ENCODE measurements around the gene ZCCHC17. TPM values are rescaled to one million over a fixed set of nuclear protein-coding genes. Genes with fewer than 3 reads are reported as not detected.
A peak's percentile ranks its signal among the peaks of the same experiment; 100 is the strongest.

ZCCHC17 gene
- total RNA-seq, 1 donor from 2014 or later: 19.8 TPM

DNA sequence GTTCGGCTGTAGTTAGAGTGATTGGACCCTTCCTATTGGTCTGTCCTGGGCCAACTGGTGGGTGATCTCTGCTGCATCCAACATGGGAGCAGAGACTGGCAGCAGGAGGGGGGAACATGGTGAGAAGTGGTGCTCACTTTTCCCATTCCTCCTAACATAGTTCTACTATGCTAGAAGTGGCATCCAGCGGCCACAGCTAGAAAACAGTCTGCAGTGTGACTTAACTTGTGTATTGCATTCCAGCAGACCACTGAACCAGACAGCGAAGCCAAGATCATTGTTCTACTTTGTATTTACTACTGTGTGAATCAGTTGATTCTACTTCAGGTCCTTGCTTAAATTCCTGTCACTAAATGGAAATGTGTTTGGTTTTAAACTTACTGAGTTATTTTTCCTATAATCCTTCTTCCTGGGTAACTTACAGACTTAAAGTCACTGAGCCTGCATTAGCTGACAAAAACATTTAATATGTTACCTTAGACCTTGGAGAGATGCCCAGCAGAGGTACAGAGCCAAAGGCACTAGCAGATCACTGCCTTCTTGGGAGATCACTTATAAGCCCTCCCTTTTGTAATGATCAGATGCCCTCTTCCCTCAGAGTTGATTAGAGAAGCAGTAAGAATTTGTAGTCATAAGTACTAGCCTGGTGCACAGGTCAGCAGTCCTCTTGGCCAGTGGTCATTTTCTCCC is 67.9 kb downstream of the ZCCHC17 start:
- Histone ChIP-seq H3K9me3 (ENCODE audit: control insufficient read depth in 3 of 3, low read length in 3 of 3) (no peaks in the 10 kb centered on the region), H3K36me3 (ENCODE audit: control insufficient read depth in 3 of 3, insufficient read depth in 3 of 3, low read length in 3 of 3) (peaks cover 51 to 55% (median 53%) of the 10 kb centered on the region in 3 donors), H3K27ac (ENCODE audit: low read depth, low read length) (peak overlapping the region; percentile 17)

DNA sequence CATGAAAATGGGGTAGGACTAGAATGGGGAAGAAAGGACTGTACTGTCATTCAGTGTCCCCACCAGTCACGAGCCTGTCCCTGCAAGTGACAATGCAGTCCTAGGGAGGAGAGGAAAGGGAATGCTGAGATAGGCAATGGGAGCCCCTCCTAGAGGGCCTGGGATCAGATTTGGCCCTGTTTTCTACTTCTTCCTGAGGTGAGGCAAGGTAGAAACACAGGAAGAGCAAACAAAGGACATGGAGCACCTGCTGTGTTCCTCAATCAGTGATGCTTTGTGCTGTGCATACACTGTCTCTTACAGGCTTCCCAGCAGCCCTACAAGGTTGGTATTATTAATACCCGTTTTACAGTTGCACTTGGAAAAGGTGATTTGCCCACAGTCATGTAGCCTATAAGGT is 70.0 kb downstream of the ZCCHC17 start:
- Histone ChIP-seq H3K4me1 (ENCODE audit: control insufficient read depth in 3 of 3, insufficient read depth in 3 of 3, low read length in 3 of 3) (peaks cover 50 to 75% (median 60%) of the 10 kb centered on the region in 3 donors), H3K27ac (ENCODE audit: low read depth, low read length) (peak overlapping the region; percentile 9), H3K9ac (ENCODE audit: low read depth in 1 of 3, low read length in 3 of 3) (peak overlapping the region in 1 of 3 donors; percentile 55), H3K4me3 (ENCODE audit: low read length in 3 of 3) (no peak overlapping the region), H3K27me3 (ENCODE audit: control insufficient read depth in 3 of 3, insufficient read depth in 3 of 3, low read length in 3 of 3) (no peaks in the 10 kb centered on the region), H3K9me3 (ENCODE audit: control insufficient read depth in 3 of 3, low read length in 3 of 3) (no peaks in the 10 kb centered on the region), H3K36me3 (ENCODE audit: control insufficient read depth in 3 of 3, insufficient read depth in 3 of 3, low read length in 3 of 3) (peaks cover 47 to 66% (median 48%) of the 10 kb centered on the region in 3 donors)

More for the DNA sequence above, 67.9 kb downstream of the ZCCHC17 start:
- no peaks in the 10 kb centered on the region for H3K27me3 ChIP-seq (ENCODE audit: control insufficient read depth in 3 of 3, insufficient read depth in 3 of 3, low read length in 3 of 3)
- H3K4me1 ChIP-seq (ENCODE audit: control insufficient read depth in 3 of 3, insufficient read depth in 3 of 3, low read length in 3 of 3): peaks cover 45 to 55% (median 47%) of the 10 kb centered on the region in 3 donors
- H3K4me3 ChIP-seq (ENCODE audit: low read length in 3 of 3): no peak overlapping the region
- H3K9ac ChIP-seq (ENCODE audit: low read depth in 1 of 3, low read length in 3 of 3): peak overlapping the region in 1 of 3 donors; percentile 5

DNA sequence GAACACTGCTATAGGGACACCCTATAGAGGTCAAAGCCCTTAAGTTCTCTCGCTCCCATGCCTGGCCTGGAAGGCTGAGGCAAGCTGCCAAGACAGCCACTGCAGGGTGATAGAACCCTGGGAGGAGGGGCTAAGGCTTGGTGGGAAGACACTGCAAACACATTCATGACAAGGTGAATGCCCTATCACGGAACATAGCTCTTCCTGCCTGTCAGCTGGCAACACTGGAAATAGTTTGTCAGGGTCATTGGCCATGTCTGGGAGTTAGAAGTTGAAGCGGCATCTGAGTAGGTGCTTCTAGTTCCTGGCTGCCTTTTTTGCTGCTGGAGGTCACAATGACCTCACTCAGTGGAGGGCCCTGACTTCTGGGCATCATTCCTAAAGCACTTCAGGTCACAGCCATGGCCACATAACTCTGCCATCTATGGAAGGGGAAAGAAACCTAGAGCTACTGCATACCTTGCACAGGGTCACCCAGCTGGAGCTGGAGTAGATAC is 71.8 kb downstream of the ZCCHC17 start:
- peaks cover 45 to 73% (median 47%) of the 10 kb centered on the region in 3 donors for H3K36me3 ChIP-seq (ENCODE audit: control insufficient read depth in 3 of 3, insufficient read depth in 3 of 3, low read length in 3 of 3)
- H3K4me3 ChIP-seq (ENCODE audit: low read length in 3 of 3): peak overlapping the region; percentile 21 to 92 (median 71)
- H3K9ac ChIP-seq (ENCODE audit: low read depth in 1 of 3, low read length in 3 of 3): peak overlapping the region in 2 of 3 donors; percentile 2 to 75
- no peaks in the 10 kb centered on the region for H3K9me3 ChIP-seq (ENCODE audit: control insufficient read depth in 3 of 3, low read length in 3 of 3)
- no peaks in the 10 kb centered on the region for H3K27me3 ChIP-seq (ENCODE audit: control insufficient read depth in 3 of 3, insufficient read depth in 3 of 3, low read length in 3 of 3)
- peaks cover 64 to 90% (median 74%) of the 10 kb centered on the region in 3 donors for H3K4me1 ChIP-seq (ENCODE audit: control insufficient read depth in 3 of 3, insufficient read depth in 3 of 3, low read length in 3 of 3)
- peak overlapping the region; percentile 97 for H3K27ac ChIP-seq (ENCODE audit: low read depth, low read length)

DNA sequence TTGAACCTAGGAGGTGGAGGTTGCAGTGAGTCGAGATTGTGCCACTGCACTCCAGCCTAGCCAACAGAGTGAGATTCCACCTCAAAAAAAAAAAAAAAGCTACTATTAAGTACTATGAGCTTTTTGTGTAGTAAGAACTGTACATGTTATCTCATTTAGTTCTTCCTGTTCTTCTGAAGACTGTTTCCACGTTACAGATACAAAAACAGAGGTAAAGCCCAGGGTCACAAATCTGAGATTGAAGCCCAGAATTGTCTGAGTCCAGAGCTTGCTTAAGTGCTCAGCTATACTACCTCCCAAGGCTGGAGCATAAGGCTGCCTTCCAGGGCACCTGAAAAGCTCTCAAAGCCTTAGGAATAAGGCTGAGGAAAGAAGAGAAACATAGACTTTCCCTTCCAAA is 73.2 kb downstream of the ZCCHC17 start:
- Histone ChIP-seq H3K27ac (ENCODE audit: low read depth, low read length) (peak overlapping the region; percentile 97), H3K27me3 (ENCODE audit: control insufficient read depth in 3 of 3, insufficient read depth in 3 of 3, low read length in 3 of 3) (no peaks in the 10 kb centered on the region), H3K9me3 (ENCODE audit: control insufficient read depth in 3 of 3, low read length in 3 of 3) (no peaks in the 10 kb centered on the region), H3K4me3 (ENCODE audit: low read length in 3 of 3) (peak overlapping the region; percentile 86 to 99 (median 92)), H3K4me1 (ENCODE audit: control insufficient read depth in 3 of 3, insufficient read depth in 3 of 3, low read length in 3 of 3) (peaks cover 71 to 93% (median 82%) of the 10 kb centered on the region in 3 donors), H3K36me3 (ENCODE audit: control insufficient read depth in 3 of 3, insufficient read depth in 3 of 3, low read length in 3 of 3) (peaks cover 32 to 63% (median 35%) of the 10 kb centered on the region in 3 donors), H3K9ac (ENCODE audit: low read depth in 1 of 3, low read length in 3 of 3) (peak overlapping the region; percentile 93 to 98 (median 98))

DNA sequence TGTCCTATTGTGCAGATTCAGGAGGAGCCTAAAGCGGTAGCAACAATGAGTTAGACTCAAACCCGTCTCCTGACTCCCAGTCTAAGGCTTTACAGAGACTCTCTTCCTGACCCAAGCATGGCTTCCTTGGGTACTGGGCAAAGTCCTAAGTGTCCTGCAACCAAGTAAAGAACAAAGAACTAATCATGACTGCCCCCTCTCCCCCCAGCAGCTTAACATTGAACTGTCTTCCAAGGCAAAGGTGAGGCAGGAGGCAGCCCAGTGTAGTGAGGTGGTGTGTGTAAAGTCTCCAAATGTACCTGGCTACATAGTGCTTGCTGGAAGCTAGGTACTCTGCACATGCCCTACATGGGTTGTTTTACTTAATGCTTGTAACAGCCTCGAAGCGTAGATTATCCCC is 73.7 kb downstream of the ZCCHC17 start:
- peaks cover 27 to 58% (median 29%) of the 10 kb centered on the region in 3 donors for H3K36me3 ChIP-seq (ENCODE audit: control insufficient read depth in 3 of 3, insufficient read depth in 3 of 3, low read length in 3 of 3)
- no peaks in the 10 kb centered on the region for H3K27me3 ChIP-seq (ENCODE audit: control insufficient read depth in 3 of 3, insufficient read depth in 3 of 3, low read length in 3 of 3)
- peak overlapping the region; percentile 86 to 99 (median 92) for H3K4me3 ChIP-seq (ENCODE audit: low read length in 3 of 3)
- H3K27ac ChIP-seq (ENCODE audit: low read depth, low read length): peak overlapping the region; percentile 97
- peak overlapping the region; percentile 93 to 98 (median 98) for H3K9ac ChIP-seq (ENCODE audit: low read depth in 1 of 3, low read length in 3 of 3)
- peaks cover 66 to 88% (median 76%) of the 10 kb centered on the region in 3 donors for H3K4me1 ChIP-seq (ENCODE audit: control insufficient read depth in 3 of 3, insufficient read depth in 3 of 3, low read length in 3 of 3)
- H3K9me3 ChIP-seq (ENCODE audit: control insufficient read depth in 3 of 3, low read length in 3 of 3): no peaks in the 10 kb centered on the region

DNA sequence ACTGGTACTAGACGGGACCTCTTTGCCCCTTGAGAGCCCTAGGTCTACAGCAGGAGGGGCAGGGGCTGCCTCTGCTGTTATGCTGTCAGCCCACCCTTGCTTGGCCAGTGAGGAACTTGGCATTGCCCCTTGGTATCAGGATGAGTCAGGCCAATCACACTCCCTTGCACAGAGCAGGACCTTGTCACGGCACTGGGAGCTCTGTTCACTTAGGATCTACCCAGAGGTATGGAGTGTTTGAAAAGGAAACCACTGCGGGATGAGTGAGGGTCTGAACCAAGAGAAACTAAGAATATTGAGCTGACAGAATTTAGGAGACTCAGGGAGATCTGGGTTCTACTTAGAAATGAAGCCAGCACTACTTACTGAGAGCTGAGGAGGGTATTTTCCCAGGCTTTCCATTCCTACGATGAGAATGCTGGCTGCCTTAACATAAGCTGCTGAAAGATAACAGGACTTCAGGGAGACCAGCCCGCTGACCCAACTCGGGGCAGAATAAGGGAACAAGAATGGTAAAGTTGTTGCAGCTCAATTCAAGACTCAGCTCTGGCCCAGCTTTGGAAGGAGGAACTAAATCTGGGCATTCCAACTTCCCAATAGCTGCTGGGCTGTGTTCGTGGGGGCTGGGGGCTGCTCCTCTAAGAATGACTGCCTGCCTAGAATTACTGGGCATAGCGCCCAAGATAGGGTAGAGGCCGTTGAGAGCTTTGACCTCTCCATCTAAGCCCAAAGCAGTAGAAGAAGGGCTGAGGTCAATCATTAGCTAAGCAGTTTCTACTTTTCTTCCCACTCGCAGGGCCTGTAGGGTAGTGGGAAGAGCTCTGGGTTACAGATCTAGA is 74.5 kb downstream of the ZCCHC17 start:
- peak overlapping the region; percentile 93 to 98 (median 98) for H3K9ac ChIP-seq (ENCODE audit: low read depth in 1 of 3, low read length in 3 of 3)
- no peaks in the 10 kb centered on the region for H3K27me3 ChIP-seq (ENCODE audit: control insufficient read depth in 3 of 3, insufficient read depth in 3 of 3, low read length in 3 of 3)
- H3K36me3 ChIP-seq (ENCODE audit: control insufficient read depth in 3 of 3, insufficient read depth in 3 of 3, low read length in 3 of 3): peaks cover 19 to 50% (median 22%) of the 10 kb centered on the region in 3 donors
- peak overlapping the region; percentile 97 for H3K27ac ChIP-seq (ENCODE audit: low read depth, low read length)
- H3K4me1 ChIP-seq (ENCODE audit: control insufficient read depth in 3 of 3, insufficient read depth in 3 of 3, low read length in 3 of 3): peaks cover 60 to 83% (median 74%) of the 10 kb centered on the region in 3 donors
- H3K4me3 ChIP-seq (ENCODE audit: low read length in 3 of 3): peak overlapping the region; percentile 86 to 99 (median 92)
- no peaks in the 10 kb centered on the region for H3K9me3 ChIP-seq (ENCODE audit: control insufficient read depth in 3 of 3, low read length in 3 of 3)

DNA sequence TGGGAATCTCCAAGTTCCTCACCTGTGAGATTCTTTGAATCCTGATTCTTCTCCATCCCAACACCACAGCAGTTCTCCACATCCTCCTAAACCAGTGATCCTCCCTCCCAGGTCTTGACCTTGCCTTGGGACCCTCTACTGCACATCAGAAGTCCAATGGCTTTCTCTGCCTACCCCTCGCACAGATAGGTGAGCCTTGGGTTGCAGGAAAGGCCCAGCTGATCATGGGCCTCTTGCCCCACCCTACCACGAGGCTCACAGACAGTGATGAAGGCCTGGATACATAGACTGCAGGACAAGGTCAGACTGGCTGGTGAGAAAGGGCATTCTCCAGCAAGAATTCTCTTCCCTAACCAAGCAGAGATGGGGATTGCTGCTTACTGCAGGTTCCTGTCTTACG is 75.2 kb downstream of the ZCCHC17 start:
- peaks cover 12 to 43% (median 15%) of the 10 kb centered on the region in 3 donors for H3K36me3 ChIP-seq (ENCODE audit: control insufficient read depth in 3 of 3, insufficient read depth in 3 of 3, low read length in 3 of 3)
- H3K9ac ChIP-seq (ENCODE audit: low read depth in 1 of 3, low read length in 3 of 3): peak overlapping the region; percentile 93 to 98 (median 98)
- H3K4me3 ChIP-seq (ENCODE audit: low read length in 3 of 3): peak overlapping the region; percentile 86 to 99 (median 92)
- no peaks in the 10 kb centered on the region for H3K9me3 ChIP-seq (ENCODE audit: control insufficient read depth in 3 of 3, low read length in 3 of 3)
- H3K27me3 ChIP-seq (ENCODE audit: control insufficient read depth in 3 of 3, insufficient read depth in 3 of 3, low read length in 3 of 3): no peaks in the 10 kb centered on the region
- H3K4me1 ChIP-seq (ENCODE audit: control insufficient read depth in 3 of 3, insufficient read depth in 3 of 3, low read length in 3 of 3): peaks cover 53 to 76% (median 69%) of the 10 kb centered on the region in 3 donors
- peak overlapping the region; percentile 97 for H3K27ac ChIP-seq (ENCODE audit: low read depth, low read length)

DNA sequence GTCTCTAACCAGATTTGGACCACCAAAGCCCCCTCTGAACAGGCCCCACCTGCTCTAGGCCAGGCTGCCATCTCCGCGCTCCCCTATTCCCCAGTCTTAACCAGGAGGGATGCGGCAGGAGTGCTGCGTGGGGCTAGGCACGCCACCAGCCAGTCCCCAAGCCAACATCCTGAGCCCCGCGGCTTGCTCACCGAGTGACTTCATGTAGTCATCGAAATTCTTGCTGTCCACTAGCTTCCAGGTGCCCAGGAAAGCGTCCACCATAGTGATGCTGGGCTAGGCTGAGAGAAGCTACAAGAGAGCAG is 75.9 kb downstream of the ZCCHC17 start:
- H3K27ac ChIP-seq (ENCODE audit: low read depth, low read length): peak overlapping the region; percentile 97
- peak overlapping the region; percentile 93 to 98 (median 98) for H3K9ac ChIP-seq (ENCODE audit: low read depth in 1 of 3, low read length in 3 of 3)
- peak overlapping the region; percentile 86 to 99 (median 92) for H3K4me3 ChIP-seq (ENCODE audit: low read length in 3 of 3)
- peaks cover 46 to 69% (median 64%) of the 10 kb centered on the region in 3 donors for H3K4me1 ChIP-seq (ENCODE audit: control insufficient read depth in 3 of 3, insufficient read depth in 3 of 3, low read length in 3 of 3)
- H3K36me3 ChIP-seq (ENCODE audit: control insufficient read depth in 3 of 3, insufficient read depth in 3 of 3, low read length in 3 of 3): peaks cover 5 to 36% (median 8%) of the 10 kb centered on the region in 3 donors
- no peaks in the 10 kb centered on the region for H3K9me3 ChIP-seq (ENCODE audit: control insufficient read depth in 3 of 3, low read length in 3 of 3)
- H3K27me3 ChIP-seq (ENCODE audit: control insufficient read depth in 3 of 3, insufficient read depth in 3 of 3, low read length in 3 of 3): no peaks in the 10 kb centered on the region

DNA sequence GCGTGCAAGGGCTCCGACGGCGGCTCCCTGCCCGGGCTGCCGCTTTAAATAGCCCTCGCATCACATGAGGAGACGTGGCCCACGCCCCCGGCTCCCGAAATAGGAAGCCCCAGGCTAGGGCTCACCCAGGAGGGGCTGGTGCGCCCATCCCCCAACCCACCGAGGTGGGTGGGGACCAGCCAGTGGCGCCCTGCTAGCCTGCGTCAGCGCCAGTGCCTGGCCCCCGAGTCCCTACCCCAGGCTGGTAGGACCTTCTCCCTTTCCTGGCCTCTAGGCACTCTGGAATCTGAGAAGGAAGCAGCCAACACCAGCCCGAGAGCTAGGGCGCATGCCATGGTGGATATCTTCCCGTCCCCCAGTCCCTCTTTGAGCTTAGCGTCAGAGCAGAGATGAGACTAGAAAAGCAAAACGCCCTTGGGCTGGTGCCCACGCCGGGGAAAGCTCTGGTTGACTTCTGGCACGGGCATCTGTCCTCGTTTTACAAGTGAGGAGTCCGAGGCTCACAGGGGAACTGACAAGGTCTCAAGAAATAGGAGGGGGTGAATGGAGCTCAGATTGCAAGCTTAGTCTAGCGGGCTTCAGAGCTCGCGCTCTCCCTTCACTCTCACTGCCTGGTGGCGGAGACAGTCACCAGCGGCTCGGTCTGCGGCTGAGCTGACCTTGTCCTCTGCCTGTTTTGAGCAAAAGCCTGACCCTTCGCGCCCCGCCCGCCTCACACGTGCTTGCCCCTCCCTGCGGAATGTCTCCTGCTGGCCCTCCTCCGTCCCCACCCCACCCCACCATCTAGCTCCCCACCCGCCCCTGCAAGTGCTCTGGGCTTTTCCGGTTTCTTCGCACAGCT is 76.4 kb downstream of the ZCCHC17 start, which contains the start of gene FABP3:
FABP3 (minus strand) TSS at position 21 of the 841 bp plus-strand sequence. CDS start 62 bp downstream, outside the sequence.
- H3K9me3 ChIP-seq (ENCODE audit: control insufficient read depth in 3 of 3, low read length in 3 of 3): no peaks in the 10 kb centered on the region
- H3K27me3 ChIP-seq (ENCODE audit: control insufficient read depth in 3 of 3, insufficient read depth in 3 of 3, low read length in 3 of 3): no peaks in the 10 kb centered on the region
- peaks cover 40 to 63% (median 58%) of the 10 kb centered on the region in 3 donors for H3K4me1 ChIP-seq (ENCODE audit: control insufficient read depth in 3 of 3, insufficient read depth in 3 of 3, low read length in 3 of 3)
- H3K4me3 ChIP-seq (ENCODE audit: low read length in 3 of 3): peak within 1 kb of the TSS; percentile 86 to 99 (median 92)
- H3K27ac ChIP-seq (ENCODE audit: low read depth, low read length): peak within 1 kb of the TSS; percentile 97
- H3K36me3 ChIP-seq (ENCODE audit: control insufficient read depth in 3 of 3, insufficient read depth in 3 of 3, low read length in 3 of 3): peaks cover 2 to 31% (median 3%) of the 10 kb centered on the region in 3 donors
- H3K9ac ChIP-seq (ENCODE audit: low read depth in 1 of 3, low read length in 3 of 3): peak within 1 kb of the TSS; percentile 93 to 98 (median 98)

Measured in skeletal muscle tissue (tissue), 4 donors.